Activated naive CD4-positive, alpha-beta T cell treated with anti-CD3 and anti-CD28 coated beads, Interleukin-2, amount 10 ng/mL, durations not matched to agents 5 hours and 36 hours (primary cell): ENCODE results near the gene GPR33. TPM values are rescaled to one million over a fixed set of nuclear protein-coding genes. Genes with fewer than 3 reads are reported as not detected.

ENCODE experiments used
- total RNA-seq, 2 experiments: library from RNA; stranded (reverse); gene quantifications; one replicate each; pipeline ENCODE4 v1.2.3, GENCODE V29; 2021

The GPR33 gene, protein sequence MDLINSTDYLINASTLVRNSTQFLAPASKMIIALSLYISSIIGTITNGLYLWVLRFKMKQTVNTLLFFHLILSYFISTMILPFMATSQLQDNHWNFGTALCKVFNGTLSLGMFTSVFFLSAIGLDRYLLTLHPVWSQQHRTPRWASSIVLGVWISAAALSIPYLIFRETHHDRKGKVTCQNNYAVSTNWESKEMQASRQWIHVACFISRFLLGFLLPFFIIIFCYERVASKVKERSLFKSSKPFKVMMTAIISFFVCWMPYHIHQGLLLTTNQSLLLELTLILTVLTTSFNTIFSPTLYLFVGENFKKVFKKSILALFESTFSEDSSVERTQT
- not detected for total RNA-seq

GRCh38 chr14:31487886-31488285 lies at the start of gene GPR33:
GPR33 (minus strand) TSS chr14:31488039; CDS start chr14:31483965, 4,074 bp downstream.

GRCh38 chr14:31456841-31457664 lies 30.8 kb downstream of the GPR33 start, which contains the start of gene DTD2:
DTD2 (minus strand) TSS chr14:31457506; CDS start chr14:31457393, 113 bp downstream.

Other genes starting within 250 kb of the GPR33 start
- 1 to 10 TPM; 5.0 to 5.5 TPM for gene HEATR5A, start 67.5 kb downstream of the GPR33 start, total RNA-seq
- gene DTD2, start 30.5 kb downstream of the GPR33 start, total RNA-seq, result 10 to 100 TPM; 14.9 to 15.2 TPM
- gene NUBPL, start 73.4 kb upstream of the GPR33 start, total RNA-seq, result 1 to 10 TPM; 4.3 to 5.8 TPM